Measurements from ENCODE around the gene DLL4.
"Not testable (repeated sequence)": the region's sequence is repeated elsewhere in the genome, so short reads cannot be mapped to it uniquely, and the experiment has no call there.

Gene DLL4

DNA sequence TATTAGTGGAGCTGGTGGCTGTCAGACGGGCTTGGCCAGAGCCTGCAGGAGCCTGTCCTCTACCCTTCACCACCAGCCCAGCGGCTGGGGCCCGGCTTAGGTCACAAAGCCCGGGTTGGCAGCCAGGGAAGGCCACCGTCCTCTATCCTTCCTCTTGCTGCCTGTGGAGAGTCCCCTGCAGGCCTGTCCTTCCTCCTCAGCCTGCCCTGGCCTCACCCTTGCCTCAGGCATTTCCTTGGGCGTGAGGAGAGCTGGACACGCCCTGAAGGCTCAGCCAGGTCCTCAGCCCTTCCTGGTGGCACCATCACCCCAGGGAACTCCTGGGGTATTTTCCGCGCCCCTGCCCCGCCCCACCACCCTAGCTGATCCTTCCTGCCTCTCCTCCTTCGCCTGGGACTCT, 31.8 kb downstream of the DLL4 start:
- DNase-seq: no peak

GRCh38 chr15:40961740-40962139, 32.6 kb downstream of the DLL4 start:
- not testable (repeated sequence) for DNase-seq

GRCh38 chr15:40962317-40962716, 33.2 kb downstream of the DLL4 start:
- not testable (repeated sequence) for DNase-seq

GRCh38 chr15:40963201-40963600, 34.1 kb downstream of the DLL4 start:
- DNase-seq: no peak

DNA sequence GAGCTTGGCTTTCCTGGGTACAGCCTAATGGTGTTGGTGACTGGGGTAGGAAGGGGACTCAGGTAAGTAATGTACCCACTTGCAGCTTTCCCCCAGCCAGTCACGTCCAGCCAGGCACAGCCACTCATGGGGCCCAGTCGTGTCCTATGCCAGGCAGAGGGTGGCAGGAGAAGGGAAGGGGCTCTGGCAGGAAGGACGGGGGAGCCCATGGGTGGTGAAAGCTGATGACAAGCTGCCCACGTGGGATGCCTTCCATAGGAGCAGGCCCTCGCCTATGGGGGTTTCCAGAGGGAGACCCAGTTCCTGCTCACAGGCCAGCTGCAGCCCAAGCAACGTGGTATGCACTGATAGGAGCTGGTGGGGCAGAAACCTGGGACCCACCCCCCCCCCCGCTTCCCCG, 34.9 kb downstream of the DLL4 start:
- no peak for DNase-seq

GRCh38 chr15:40964634-40965033, 35.5 kb downstream of the DLL4 start:
- no peak for DNase-seq

GRCh38 chr15:40968290-40969085, 39.3 kb downstream of the DLL4 start:
- no peak for DNase-seq

DNA sequence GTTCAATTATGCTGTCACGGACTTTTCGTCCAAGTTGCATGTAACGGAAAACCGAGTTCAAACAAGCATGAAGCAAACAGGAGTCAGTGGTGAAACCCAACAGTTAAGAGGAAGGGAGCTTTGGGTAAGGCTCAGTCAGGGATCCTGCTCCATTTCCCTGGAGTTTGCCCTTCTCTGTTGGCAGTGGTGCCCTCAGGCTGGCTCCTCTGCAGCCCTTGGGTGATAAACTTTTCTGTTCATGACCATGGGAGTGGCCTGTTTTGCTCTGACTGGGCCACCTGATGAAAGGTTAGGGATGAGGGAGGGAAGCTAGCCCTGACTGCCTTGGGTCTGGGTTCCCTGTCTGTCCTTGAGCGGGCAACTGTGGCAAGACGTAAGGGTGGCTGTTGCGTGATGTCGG, 40.2 kb downstream of the DLL4 start:
- DNase-seq: no peak

DNA sequence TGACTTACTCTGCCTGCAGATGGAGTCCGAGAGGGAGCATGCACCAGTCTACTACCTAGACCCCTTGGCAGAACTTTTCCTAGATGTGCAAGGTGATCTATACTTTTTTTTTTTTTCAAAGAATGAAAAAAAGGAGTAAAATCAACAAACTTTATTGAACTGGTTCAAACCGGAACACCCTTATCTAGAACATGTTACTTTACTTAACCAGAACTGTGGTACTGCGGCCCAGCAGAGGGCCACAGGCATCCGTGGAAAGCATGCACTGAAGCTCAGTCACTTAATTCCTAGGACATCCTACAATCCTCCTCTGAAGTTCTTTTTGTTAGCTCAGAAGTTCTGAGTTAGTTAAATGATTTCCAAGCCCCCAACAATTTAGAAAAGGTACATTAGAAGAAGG, 45.7 kb downstream of the DLL4 start:
- DNase-seq: no peak

GRCh38 chr15:40976819-40977218, 47.7 kb downstream of the DLL4 start:
- DNase-seq: no peak

- no peak for DNase-seq
These were observed 49.0 kb downstream of the DLL4 start for GRCh38 chr15:40978141-40978540.

GRCh38 chr15:40978562-40978961, 49.4 kb downstream of the DLL4 start:
- DNase-seq: no peak

DNA sequence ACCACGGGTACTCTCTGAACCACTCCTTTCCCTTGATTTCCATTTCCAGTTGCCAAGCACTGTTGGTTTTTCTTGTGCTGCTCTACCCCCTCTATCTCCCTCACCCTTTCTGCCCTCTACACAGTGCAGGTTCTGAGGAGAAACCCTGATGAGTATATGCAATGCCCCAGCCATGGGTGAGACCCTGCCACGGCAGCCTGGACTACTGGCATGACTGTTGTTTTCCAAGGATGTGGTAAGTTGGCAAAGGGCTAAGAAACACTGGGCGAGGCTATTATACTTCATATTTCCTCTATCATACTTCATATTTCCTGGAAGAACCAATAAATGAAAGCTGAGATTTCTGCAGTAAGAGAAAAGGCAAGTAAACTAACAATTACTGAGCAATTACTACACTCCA, 52.0 kb downstream of the DLL4 start:
- no peak for DNase-seq

- no peak for DNase-seq
These were observed 53.7 kb downstream of the DLL4 start for GRCh38 chr15:40982855-40983254.

GRCh38 chr15:40984406-40984805, 55.3 kb downstream of the DLL4 start:
- no peak for DNase-seq

DNA sequence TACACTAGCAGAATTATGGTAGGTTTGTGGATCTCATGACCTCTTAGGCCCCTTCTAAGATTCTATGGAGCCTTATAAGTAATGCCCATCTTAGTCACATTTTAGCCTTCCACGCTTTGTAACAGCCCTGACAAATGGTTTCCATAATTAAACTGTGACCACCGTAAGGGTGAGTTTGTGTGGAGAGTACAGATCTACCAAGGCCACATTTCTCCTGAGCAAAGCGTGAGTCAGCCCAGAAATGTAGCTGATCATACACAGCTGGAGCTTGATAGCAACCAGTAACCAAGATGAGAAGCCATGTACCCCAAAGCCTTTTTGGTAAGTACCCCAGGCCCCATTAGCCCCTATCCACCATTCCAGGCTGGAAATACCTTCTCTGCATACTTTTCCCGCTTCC, 55.8 kb downstream of the DLL4 start:
- no peak for DNase-seq

GRCh38 chr15:40985541-40986330, 56.6 kb downstream of the DLL4 start:
- DNase-seq: no peak

GRCh38 chr15:40986820-40987219, 57.7 kb downstream of the DLL4 start:
- no peak for DNase-seq

DNA sequence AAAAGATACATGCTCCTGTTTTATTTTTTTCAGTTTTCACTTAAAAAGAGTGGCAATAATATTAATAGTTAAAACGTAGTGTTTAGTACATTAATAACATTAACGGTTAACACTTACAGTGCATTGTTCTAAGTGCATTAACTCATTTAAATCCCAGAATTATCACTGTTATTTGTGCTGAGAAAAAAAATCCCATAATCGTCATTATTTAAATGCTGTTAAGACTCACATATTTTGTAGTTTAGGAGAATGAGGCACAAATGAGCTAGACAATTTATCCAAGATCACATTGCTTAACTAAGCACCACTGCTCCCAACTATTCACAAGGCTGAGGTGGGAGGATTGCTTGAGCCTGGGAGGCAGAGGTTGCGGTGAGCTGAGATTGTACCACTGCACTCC, 59.0 kb downstream of the DLL4 start:
- no peak for DNase-seq
